ENCODE results near the gene GSG1L. TPM values are rescaled to one million over a fixed set of nuclear protein-coding genes. Genes with fewer than 3 reads are reported as not detected.

The GSG1L gene
- total and polyA plus RNA-seq, 9 donors: 1.5 to 4.3 (median 2.9) TPM

GRCh38 chr16:28009586-28010373 lies 53.7 kb downstream of the GSG1L start:
- no peak for DNase-seq

DNA sequence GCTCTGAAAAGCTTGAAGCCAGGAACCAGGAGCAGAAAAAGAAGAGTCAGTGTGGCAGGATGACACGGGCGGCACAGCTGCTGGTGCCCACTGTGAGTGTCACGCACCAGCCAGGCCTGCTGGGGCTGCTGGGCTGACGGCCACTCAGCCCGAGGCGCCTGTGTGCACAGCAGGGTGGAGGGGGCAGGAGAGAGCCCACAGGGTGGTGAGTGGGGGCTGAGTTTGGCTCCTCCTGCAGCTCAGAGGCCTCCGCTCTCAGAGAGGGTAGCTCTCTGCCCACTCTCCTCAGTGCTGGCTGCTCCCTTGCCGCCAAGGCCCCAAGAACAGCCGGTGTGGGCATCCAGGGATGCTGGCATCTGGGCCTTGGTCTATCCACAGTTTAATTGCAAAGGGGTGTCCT lies 59.6 kb downstream of the GSG1L start:
- peaks cover 25% of the 10 kb centered on the region for H3K4me1 ChIP-seq (ENCODE audit: control insufficient read depth, insufficient read depth, low read length)
- H3K27ac ChIP-seq (ENCODE audit: low read length): peak overlapping the region; percentile 25
- DNase-seq: peak; percentile 53
- H3K9me3 ChIP-seq (replicated peaks; ENCODE audit: control insufficient read depth, low read depth, low read length): no peaks in the 10 kb centered on the region
- H3K36me3 ChIP-seq (ENCODE audit: control insufficient read depth, insufficient read depth, low read length): no peaks in the 10 kb centered on the region
- 67% methylated on average over 4 of the region's 9 CpGs for WGBS (ENCODE audit: insufficient coverage)
- peaks cover under 1% of the 10 kb centered on the region for H3K27me3 ChIP-seq (ENCODE audit: control insufficient read depth, insufficient read depth, low read length)
- no peak overlapping the region for H3K4me3 ChIP-seq (ENCODE audit: low read length)

More at GRCh38 chr16:28009586-28010373, 53.7 kb downstream of the GSG1L start:
- no peak overlapping the region for H3K27ac ChIP-seq (ENCODE audit: low read length)
- H3K36me3 ChIP-seq (ENCODE audit: control insufficient read depth, insufficient read depth, low read length): no peaks in the 10 kb centered on the region
- no peaks in the 10 kb centered on the region for H3K9me3 ChIP-seq (replicated peaks; ENCODE audit: control insufficient read depth, low read depth, low read length)
- H3K4me1 ChIP-seq (ENCODE audit: control insufficient read depth, insufficient read depth, low read length): peaks cover 27% of the 10 kb centered on the region
- H3K27me3 ChIP-seq (ENCODE audit: control insufficient read depth, insufficient read depth, low read length): peaks cover 3% of the 10 kb centered on the region
- no peak overlapping the region for H3K4me3 ChIP-seq (ENCODE audit: low read length)
- WGBS (ENCODE audit: insufficient coverage): 65% methylated on average over 4 of the region's 17 CpGs

GRCh38 chr16:28003021-28003865 lies 60.3 kb downstream of the GSG1L start:
- DNase-seq: no peak
- Histone ChIP-seq H3K4me3 (ENCODE audit: low read length) (no peak overlapping the region), H3K27me3 (ENCODE audit: control insufficient read depth, insufficient read depth, low read length) (no peaks in the 10 kb centered on the region), H3K9me3 (replicated peaks; ENCODE audit: control insufficient read depth, low read depth, low read length) (no peaks in the 10 kb centered on the region), H3K4me1 (ENCODE audit: control insufficient read depth, insufficient read depth, low read length) (peaks cover 25% of the 10 kb centered on the region), H3K27ac (ENCODE audit: low read length) (peak overlapping the region; percentile 25), H3K36me3 (ENCODE audit: control insufficient read depth, insufficient read depth, low read length) (no peaks in the 10 kb centered on the region)
- 68% methylated on average over 14 of the region's 14 CpGs for WGBS (ENCODE audit: insufficient coverage)

DNA sequence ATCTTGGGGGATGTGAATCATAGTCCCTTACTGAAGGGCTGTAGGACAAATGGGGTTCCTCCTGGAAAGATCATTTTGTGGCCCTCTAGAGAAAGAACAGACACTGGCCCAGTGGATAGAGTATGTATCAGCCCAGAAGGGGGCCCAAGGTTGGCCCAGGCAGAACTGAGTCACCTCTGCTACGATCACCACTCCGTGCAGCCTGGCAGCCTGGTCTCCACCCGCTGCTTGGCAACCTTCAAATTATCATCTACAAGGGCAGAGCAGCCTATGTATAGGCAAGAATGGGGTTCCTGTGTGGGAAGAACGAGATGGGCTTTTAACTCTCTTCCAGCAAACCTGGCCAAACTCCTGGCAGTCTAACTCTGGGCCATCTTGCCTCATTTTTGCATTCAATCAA lies 61.9 kb downstream of the GSG1L start:
- DNase-seq: no peak
- WGBS (ENCODE audit: insufficient coverage): no CpG with 5 or more reads among the region's 4 CpGs
- no peak overlapping the region for H3K4me3 ChIP-seq (ENCODE audit: low read length)
- H3K36me3 ChIP-seq (ENCODE audit: control insufficient read depth, insufficient read depth, low read length): no peaks in the 10 kb centered on the region
- H3K4me1 ChIP-seq (ENCODE audit: control insufficient read depth, insufficient read depth, low read length): peaks cover 25% of the 10 kb centered on the region
- H3K27me3 ChIP-seq (ENCODE audit: control insufficient read depth, insufficient read depth, low read length): no peaks in the 10 kb centered on the region
- H3K9me3 ChIP-seq (replicated peaks; ENCODE audit: control insufficient read depth, low read depth, low read length): no peaks in the 10 kb centered on the region
- peak overlapping the region; percentile 54 for H3K27ac ChIP-seq (ENCODE audit: low read length)

GRCh38 chr16:28001184-28001583 lies 62.3 kb downstream of the GSG1L start:
- Histone ChIP-seq H3K4me1 (ENCODE audit: control insufficient read depth, insufficient read depth, low read length) (peaks cover 25% of the 10 kb centered on the region), H3K36me3 (ENCODE audit: control insufficient read depth, insufficient read depth, low read length) (no peaks in the 10 kb centered on the region), H3K27ac (ENCODE audit: low read length) (peak overlapping the region; percentile 54), H3K4me3 (ENCODE audit: low read length) (no peak overlapping the region), H3K9me3 (replicated peaks; ENCODE audit: control insufficient read depth, low read depth, low read length) (no peaks in the 10 kb centered on the region), H3K27me3 (ENCODE audit: control insufficient read depth, insufficient read depth, low read length) (no peaks in the 10 kb centered on the region)
- no peak for DNase-seq
- 73% methylated on average over 5 of the region's 9 CpGs for WGBS (ENCODE audit: insufficient coverage)

GRCh38 chr16:28000314-28001169 lies 63.0 kb downstream of the GSG1L start:
- peak overlapping the region; percentile 54 for H3K27ac ChIP-seq (ENCODE audit: low read length)
- H3K4me1 ChIP-seq (ENCODE audit: control insufficient read depth, insufficient read depth, low read length): peaks cover 25% of the 10 kb centered on the region
- no peaks in the 10 kb centered on the region for H3K9me3 ChIP-seq (replicated peaks; ENCODE audit: control insufficient read depth, low read depth, low read length)
- no peaks in the 10 kb centered on the region for H3K36me3 ChIP-seq (ENCODE audit: control insufficient read depth, insufficient read depth, low read length)
- no peak overlapping the region for H3K4me3 ChIP-seq (ENCODE audit: low read length)
- peak; percentile 56 for DNase-seq
- whole genome bisulfite sequencing (ENCODE audit: insufficient coverage): 40% methylated on average over 1 of the region's 9 CpGs
- no peaks in the 10 kb centered on the region for H3K27me3 ChIP-seq (ENCODE audit: control insufficient read depth, insufficient read depth, low read length)

GRCh38 chr16:27999687-28000086 lies 63.8 kb downstream of the GSG1L start:
- DNase-seq: no peak
- H3K9me3 ChIP-seq (replicated peaks; ENCODE audit: control insufficient read depth, low read depth, low read length): no peaks in the 10 kb centered on the region
- no peaks in the 10 kb centered on the region for H3K27me3 ChIP-seq (ENCODE audit: control insufficient read depth, insufficient read depth, low read length)
- no peaks in the 10 kb centered on the region for H3K36me3 ChIP-seq (ENCODE audit: control insufficient read depth, insufficient read depth, low read length)
- H3K4me3 ChIP-seq (ENCODE audit: low read length): no peak overlapping the region
- peaks cover 27% of the 10 kb centered on the region for H3K4me1 ChIP-seq (ENCODE audit: control insufficient read depth, insufficient read depth, low read length)
- no peak overlapping the region for H3K27ac ChIP-seq (ENCODE audit: low read length)
- WGBS (ENCODE audit: insufficient coverage): no CpG with 5 or more reads among the region's 2 CpGs

GRCh38 chr16:27995378-27995777 lies 68.1 kb downstream of the GSG1L start:
- Histone ChIP-seq H3K27me3 (ENCODE audit: control insufficient read depth, insufficient read depth, low read length) (no peaks in the 10 kb centered on the region), H3K9me3 (replicated peaks; ENCODE audit: control insufficient read depth, low read depth, low read length) (peaks cover 4% of the 10 kb centered on the region), H3K27ac (ENCODE audit: low read length) (no peak overlapping the region), H3K36me3 (ENCODE audit: control insufficient read depth, insufficient read depth, low read length) (no peaks in the 10 kb centered on the region), H3K4me3 (ENCODE audit: low read length) (no peak overlapping the region), H3K4me1 (ENCODE audit: control insufficient read depth, insufficient read depth, low read length) (peaks cover 7% of the 10 kb centered on the region)
- no CpG with 5 or more reads among the region's 5 CpGs for WGBS (ENCODE audit: insufficient coverage)
- DNase-seq: no peak

DNA sequence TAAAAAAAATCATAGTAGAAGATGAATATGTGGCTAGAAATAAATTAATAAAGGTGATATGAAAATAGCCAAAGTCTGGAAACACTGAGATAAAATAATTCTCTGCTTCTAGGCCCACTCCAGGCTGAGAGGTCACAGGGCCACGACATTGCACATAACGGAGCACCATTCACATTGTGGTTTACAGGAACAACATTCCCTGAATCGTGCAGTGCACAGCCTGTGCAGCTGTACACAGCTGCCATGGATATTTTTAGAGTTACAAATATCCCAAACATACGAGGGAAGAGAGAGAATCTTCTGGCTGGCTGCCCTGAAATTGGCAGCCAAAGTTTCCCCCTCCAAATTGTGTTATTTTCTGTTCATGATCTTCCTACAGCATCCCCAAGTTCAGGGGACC lies 68.8 kb downstream of the GSG1L start:
- 71% methylated on average over 2 of the region's 4 CpGs for WGBS (ENCODE audit: insufficient coverage)

More for the DNA sequence above, 68.8 kb downstream of the GSG1L start:
- H3K4me1 ChIP-seq (ENCODE audit: control insufficient read depth, insufficient read depth, low read length): peaks cover 3% of the 10 kb centered on the region
- H3K4me3 ChIP-seq (ENCODE audit: low read length): no peak overlapping the region
- no peak for DNase-seq
- H3K27ac ChIP-seq (ENCODE audit: low read length): no peak overlapping the region
- H3K27me3 ChIP-seq (ENCODE audit: control insufficient read depth, insufficient read depth, low read length): no peaks in the 10 kb centered on the region
- peaks cover 4% of the 10 kb centered on the region for H3K9me3 ChIP-seq (replicated peaks; ENCODE audit: control insufficient read depth, low read depth, low read length)
- no peaks in the 10 kb centered on the region for H3K36me3 ChIP-seq (ENCODE audit: control insufficient read depth, insufficient read depth, low read length)

Measured in muscle of leg (tissue), 11 donors.